Suprapubic skin (tissue), 3 donors: Measurements from ENCODE around the gene KIAA1755.

Experiments used
- EP300 ChIP-seq: sonication (generic); formaldehyde crosslinking; IDR thresholded peaks from one replicate; pipeline ENCODE4 v1.6.1; 2017; ENCODE audit warnings: antibody characterized with exemption
- TF ChIP-seq, protein P1 (sequence below), 2 donors: fragments of 200-600 bp in 1 of 2; fragments of 450-650 bp in 1 of 2; sonication (generic) in 1 of 2; IDR thresholded peaks; one replicate each; pipeline ENCODE4 v1.5.1; 2016 to 2019; ENCODE audit warnings: antibody characterized with exemption in 2 of 2, mild to moderate bottlenecking in 1 of 2, moderate library complexity in 1 of 2

DNA sequence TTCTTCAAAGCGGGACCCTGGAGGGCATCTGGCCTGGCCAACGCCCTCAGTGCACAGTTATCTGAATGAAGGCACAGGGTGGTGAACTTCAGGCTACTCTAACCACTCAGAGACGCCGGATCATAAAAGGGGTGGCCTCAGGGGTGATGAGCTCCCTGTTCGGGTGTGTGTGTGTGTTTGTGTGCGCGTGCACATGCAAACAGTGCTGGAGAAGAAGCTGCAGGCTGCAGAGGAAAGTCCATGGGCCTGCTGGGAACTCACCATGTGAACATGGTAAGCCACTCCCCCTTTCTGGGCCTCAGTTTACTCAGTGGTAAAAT, 42.0 kb downstream of the KIAA1755 start:
- TF ChIP-seq, protein P1, sequence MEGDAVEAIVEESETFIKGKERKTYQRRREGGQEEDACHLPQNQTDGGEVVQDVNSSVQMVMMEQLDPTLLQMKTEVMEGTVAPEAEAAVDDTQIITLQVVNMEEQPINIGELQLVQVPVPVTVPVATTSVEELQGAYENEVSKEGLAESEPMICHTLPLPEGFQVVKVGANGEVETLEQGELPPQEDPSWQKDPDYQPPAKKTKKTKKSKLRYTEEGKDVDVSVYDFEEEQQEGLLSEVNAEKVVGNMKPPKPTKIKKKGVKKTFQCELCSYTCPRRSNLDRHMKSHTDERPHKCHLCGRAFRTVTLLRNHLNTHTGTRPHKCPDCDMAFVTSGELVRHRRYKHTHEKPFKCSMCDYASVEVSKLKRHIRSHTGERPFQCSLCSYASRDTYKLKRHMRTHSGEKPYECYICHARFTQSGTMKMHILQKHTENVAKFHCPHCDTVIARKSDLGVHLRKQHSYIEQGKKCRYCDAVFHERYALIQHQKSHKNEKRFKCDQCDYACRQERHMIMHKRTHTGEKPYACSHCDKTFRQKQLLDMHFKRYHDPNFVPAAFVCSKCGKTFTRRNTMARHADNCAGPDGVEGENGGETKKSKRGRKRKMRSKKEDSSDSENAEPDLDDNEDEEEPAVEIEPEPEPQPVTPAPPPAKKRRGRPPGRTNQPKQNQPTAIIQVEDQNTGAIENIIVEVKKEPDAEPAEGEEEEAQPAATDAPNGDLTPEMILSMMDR (IDR thresholded peaks at IDR 0.05) = no peak
- TF ChIP-seq EP300 = no peak
